ENCODE results near the gene STK32C.

The STK32C gene

GRCh38 chr10:132237871-132238270 is 69.9 kb downstream of the STK32C start:
- no peak for FAIRE-seq
- DNase-seq (ENCODE audit: insufficient read length, low spot score) = no peak
- TF ChIP-seq POLR2AphosphoS5 (IDR thresholded peaks at IDR 0.05; ENCODE audit: low read depth, low read length) (no peak), POLR2A (IDR thresholded peaks at IDR 0.05; ENCODE audit: low read depth, low read length) (no peak), SPI1 (IDR thresholded peaks at IDR 0.05; ENCODE audit: low read depth, low read length) (no peak), PAX5 (IDR thresholded peaks at IDR 0.05; ENCODE audit: insufficient read depth, low read length, severe bottlenecking) (no peak), TAF1 (IDR thresholded peaks at IDR 0.05; ENCODE audit: low read depth, low read length) (no peak)

- DNase-seq (ENCODE audit: insufficient read length, low spot score) (no peak), FAIRE-seq (no peak)
- TF ChIP-seq PAX5 (IDR thresholded peaks at IDR 0.05; ENCODE audit: insufficient read depth, low read length, severe bottlenecking) = no peak
- TF ChIP-seq TAF1 (IDR thresholded peaks at IDR 0.05; ENCODE audit: low read depth, low read length) = no peak
- no peak for TF ChIP-seq POLR2A (IDR thresholded peaks at IDR 0.05; ENCODE audit: low read depth, low read length)
- TF ChIP-seq POLR2AphosphoS5 (IDR thresholded peaks at IDR 0.05; ENCODE audit: low read depth, low read length) = no peak
- no peak for TF ChIP-seq SPI1 (IDR thresholded peaks at IDR 0.05; ENCODE audit: low read depth, low read length)
Measured at GRCh38 chr10:132237396-132237795, 70.4 kb downstream of the STK32C start.

- DNase-seq (ENCODE audit: insufficient read length, low spot score) (no peak), FAIRE-seq (no peak)
- no peak for TF ChIP-seq POLR2A (IDR thresholded peaks at IDR 0.05; ENCODE audit: low read depth, low read length)
- TF ChIP-seq TAF1 (IDR thresholded peaks at IDR 0.05; ENCODE audit: low read depth, low read length) = no peak
- no peak for TF ChIP-seq POLR2AphosphoS5 (IDR thresholded peaks at IDR 0.05; ENCODE audit: low read depth, low read length)
Measured at GRCh38 chr10:132236881-132237280, 70.9 kb downstream of the STK32C start.

GRCh38 chr10:132236161-132236560 is 71.6 kb downstream of the STK32C start:
- no peak for DNase-seq (ENCODE audit: insufficient read length, low spot score)
- no peak for FAIRE-seq
- TF ChIP-seq POLR2A (IDR thresholded peaks at IDR 0.05; ENCODE audit: low read depth, low read length) (no peak), TAF1 (IDR thresholded peaks at IDR 0.05; ENCODE audit: low read depth, low read length) (no peak), POU2F2 (IDR thresholded peaks at IDR 0.05; ENCODE audit: low read depth, low read length) (no peak), PAX5 (IDR thresholded peaks at IDR 0.05; ENCODE audit: insufficient read depth, low read length, severe bottlenecking) (no peak), SPI1 (IDR thresholded peaks at IDR 0.05; ENCODE audit: low read depth, low read length) (no peak), POLR2AphosphoS5 (IDR thresholded peaks at IDR 0.05; ENCODE audit: low read depth, low read length) (no peak)

GRCh38 chr10:132234860-132235259 is 72.9 kb downstream of the STK32C start:
- DNase-seq (ENCODE audit: insufficient read length, low spot score) (no peak), FAIRE-seq (no peak)
- TF ChIP-seq POU2F2 (IDR thresholded peaks at IDR 0.05; ENCODE audit: low read depth, low read length) = no peak
- no peak for TF ChIP-seq TAF1 (IDR thresholded peaks at IDR 0.05; ENCODE audit: low read depth, low read length)
- TF ChIP-seq POLR2A (IDR thresholded peaks at IDR 0.05; ENCODE audit: low read depth, low read length) = no peak
- TF ChIP-seq POLR2AphosphoS5 (IDR thresholded peaks at IDR 0.05; ENCODE audit: low read depth, low read length) = no peak
- no peak for TF ChIP-seq SPI1 (IDR thresholded peaks at IDR 0.05; ENCODE audit: low read depth, low read length)
- TF ChIP-seq PAX5 (IDR thresholded peaks at IDR 0.05; ENCODE audit: insufficient read depth, low read length, severe bottlenecking) = no peak

- TF ChIP-seq SPI1 (IDR thresholded peaks at IDR 0.05; ENCODE audit: low read depth, low read length) (no peak), POU2F2 (IDR thresholded peaks at IDR 0.05; ENCODE audit: low read depth, low read length) (no peak), POLR2AphosphoS5 (IDR thresholded peaks at IDR 0.05; ENCODE audit: low read depth, low read length) (no peak), POLR2A (IDR thresholded peaks at IDR 0.05; ENCODE audit: low read depth, low read length) (no peak), TAF1 (IDR thresholded peaks at IDR 0.05; ENCODE audit: low read depth, low read length) (no peak), PAX5 (IDR thresholded peaks at IDR 0.05; ENCODE audit: insufficient read depth, low read length, severe bottlenecking) (no peak)
- DNase-seq (ENCODE audit: insufficient read length, low spot score) (no peak), FAIRE-seq (no peak)
Measured at GRCh38 chr10:132233501-132234085, 74.2 kb downstream of the STK32C start.

GRCh38 chr10:132232981-132233380 is 74.8 kb downstream of the STK32C start:
- FAIRE-seq = no peak
- no peak for DNase-seq (ENCODE audit: insufficient read length, low spot score)
- no peak for TF ChIP-seq SPI1 (IDR thresholded peaks at IDR 0.05; ENCODE audit: low read depth, low read length)
- TF ChIP-seq PAX5 (IDR thresholded peaks at IDR 0.05; ENCODE audit: insufficient read depth, low read length, severe bottlenecking) = no peak
- TF ChIP-seq POU2F2 (IDR thresholded peaks at IDR 0.05; ENCODE audit: low read depth, low read length) = no peak
- TF ChIP-seq TAF1 (IDR thresholded peaks at IDR 0.05; ENCODE audit: low read depth, low read length) = no peak
- no peak for TF ChIP-seq POLR2AphosphoS5 (IDR thresholded peaks at IDR 0.05; ENCODE audit: low read depth, low read length)
- no peak for TF ChIP-seq POLR2A (IDR thresholded peaks at IDR 0.05; ENCODE audit: low read depth, low read length)

GRCh38 chr10:132232023-132232951 is 75.5 kb downstream of the STK32C start:
- FAIRE-seq (peak; percentile 61), DNase-seq (ENCODE audit: insufficient read length, low spot score) (no peak)
- no peak for TF ChIP-seq TAF1 (IDR thresholded peaks at IDR 0.05; ENCODE audit: low read depth, low read length)
- TF ChIP-seq SPI1 (IDR thresholded peaks at IDR 0.05; ENCODE audit: low read depth, low read length) = peak; percentile 49

GRCh38 chr10:132231656-132232022 is 76.1 kb downstream of the STK32C start:
- no peak for TF ChIP-seq PAX5 (IDR thresholded peaks at IDR 0.05; ENCODE audit: insufficient read depth, low read length, severe bottlenecking)
- TF ChIP-seq SPI1 (IDR thresholded peaks at IDR 0.05; ENCODE audit: low read depth, low read length) = no peak
- no peak for TF ChIP-seq POU2F2 (IDR thresholded peaks at IDR 0.05; ENCODE audit: low read depth, low read length)
- TF ChIP-seq POLR2A (IDR thresholded peaks at IDR 0.05; ENCODE audit: low read depth, low read length) = no peak
- no peak for TF ChIP-seq TAF1 (IDR thresholded peaks at IDR 0.05; ENCODE audit: low read depth, low read length)
- DNase-seq (ENCODE audit: insufficient read length, low spot score) = no peak
- no peak for FAIRE-seq
